ENCODE data around the gene ARHGAP45.

DNA sequence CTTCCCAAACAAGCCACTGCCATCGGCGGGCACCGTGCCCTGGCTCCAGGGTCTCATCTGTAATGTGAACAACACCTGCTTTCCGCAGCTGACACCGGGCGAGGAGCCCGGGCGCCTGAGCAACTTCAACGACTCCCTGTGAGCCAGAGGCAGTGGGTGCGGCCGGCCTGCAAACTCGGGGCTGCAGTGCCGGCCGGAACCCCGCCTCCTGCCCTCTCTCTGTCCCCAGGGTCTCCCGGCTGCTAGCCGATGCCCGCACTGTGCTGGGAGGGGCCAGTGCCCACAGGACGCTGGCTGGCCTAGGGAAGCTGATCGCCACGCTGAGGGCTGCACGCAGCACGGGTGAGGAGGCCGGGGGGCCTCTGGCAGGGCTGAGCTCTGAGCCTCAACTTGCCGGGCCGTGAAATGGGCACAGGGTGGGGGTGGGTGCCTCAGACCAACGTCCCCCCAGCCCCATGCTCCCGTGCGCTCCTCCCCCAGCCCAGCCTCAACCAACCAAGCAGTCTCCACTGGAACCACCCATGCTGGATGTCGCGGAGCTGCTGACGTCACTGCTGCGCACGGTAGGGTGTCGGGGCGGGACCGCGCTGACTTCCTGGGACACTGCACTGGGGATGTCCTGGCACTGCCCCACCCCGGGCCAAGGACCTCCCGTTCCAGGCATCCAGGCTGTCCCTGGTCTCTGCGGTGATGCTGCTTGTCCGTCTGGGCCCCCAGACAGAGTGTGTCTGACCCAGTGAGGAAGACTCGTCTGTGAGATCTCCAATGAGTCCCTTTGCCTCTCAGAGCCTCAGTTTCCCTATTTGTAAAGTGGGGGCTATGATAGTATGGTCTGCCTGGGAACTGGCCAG is 24.9 kb upstream of the ARHGAP45 start:
- no peak for TF ChIP-seq POLR2A (IDR thresholded peaks at IDR 0.05)
- TF ChIP-seq, protein P1, sequence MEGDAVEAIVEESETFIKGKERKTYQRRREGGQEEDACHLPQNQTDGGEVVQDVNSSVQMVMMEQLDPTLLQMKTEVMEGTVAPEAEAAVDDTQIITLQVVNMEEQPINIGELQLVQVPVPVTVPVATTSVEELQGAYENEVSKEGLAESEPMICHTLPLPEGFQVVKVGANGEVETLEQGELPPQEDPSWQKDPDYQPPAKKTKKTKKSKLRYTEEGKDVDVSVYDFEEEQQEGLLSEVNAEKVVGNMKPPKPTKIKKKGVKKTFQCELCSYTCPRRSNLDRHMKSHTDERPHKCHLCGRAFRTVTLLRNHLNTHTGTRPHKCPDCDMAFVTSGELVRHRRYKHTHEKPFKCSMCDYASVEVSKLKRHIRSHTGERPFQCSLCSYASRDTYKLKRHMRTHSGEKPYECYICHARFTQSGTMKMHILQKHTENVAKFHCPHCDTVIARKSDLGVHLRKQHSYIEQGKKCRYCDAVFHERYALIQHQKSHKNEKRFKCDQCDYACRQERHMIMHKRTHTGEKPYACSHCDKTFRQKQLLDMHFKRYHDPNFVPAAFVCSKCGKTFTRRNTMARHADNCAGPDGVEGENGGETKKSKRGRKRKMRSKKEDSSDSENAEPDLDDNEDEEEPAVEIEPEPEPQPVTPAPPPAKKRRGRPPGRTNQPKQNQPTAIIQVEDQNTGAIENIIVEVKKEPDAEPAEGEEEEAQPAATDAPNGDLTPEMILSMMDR (IDR thresholded peaks at IDR 0.05) = no peak
